Sigmoid colon (tissue), 4 donors: ENCODE results near the gene PHACTR3.

Experiments used
- POLR2AphosphoS5 ChIP-seq, 4 donors: sonication (generic); formaldehyde crosslinking; IDR thresholded peaks; one replicate each; pipeline ENCODE4 v1.6.1; 2017; ENCODE audit warnings: antibody characterized with exemption in 4 of 4
- TF ChIP-seq, protein P1 (sequence below), 4 experiments: fragments of 450-650 bp in 3 of 4; fragments of 200-600 bp in 1 of 4; IDR thresholded peaks; one replicate each; pipeline ENCODE4 v1.5.1; 2016 to 2019; ENCODE audit warnings: antibody characterized with exemption in 4 of 4, mild to moderate bottlenecking in 3 of 4, moderate library complexity in 2 of 4

DNA sequence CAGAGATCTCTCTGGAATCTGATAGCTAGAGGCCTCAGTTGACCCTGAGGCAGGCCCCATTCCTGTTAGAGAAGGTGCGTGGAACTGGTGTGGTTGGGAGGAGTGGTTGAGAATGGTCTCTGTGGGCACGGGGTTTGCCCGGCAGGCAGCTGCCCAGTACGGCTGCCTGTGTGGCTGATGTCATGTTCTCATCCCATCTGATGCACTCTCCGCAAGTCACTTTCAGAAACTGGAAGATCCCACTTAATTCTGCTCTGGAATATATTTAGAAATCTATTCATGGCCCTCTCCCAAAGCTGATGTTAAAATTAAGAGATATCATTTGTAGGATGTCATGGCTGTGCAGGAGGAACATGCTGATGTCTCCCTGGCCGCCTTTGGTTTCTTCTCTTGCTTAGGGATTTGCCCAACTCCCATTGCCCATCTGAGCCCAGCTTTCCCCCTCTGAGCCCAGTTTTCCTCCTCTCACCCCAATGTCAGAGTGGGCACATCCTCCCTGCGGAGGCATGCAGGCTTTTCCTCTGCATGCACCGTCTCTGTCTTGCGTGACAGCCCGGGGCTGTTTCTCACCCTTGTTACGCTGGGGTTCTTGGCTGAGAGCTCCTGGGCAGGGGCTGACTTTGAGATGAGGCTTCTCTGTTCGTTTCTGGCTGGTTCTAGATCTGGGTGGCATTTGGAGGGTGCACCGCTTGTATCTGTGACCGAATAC, 21.0 kb downstream of the PHACTR3 start:
- TF ChIP-seq, protein P1, sequence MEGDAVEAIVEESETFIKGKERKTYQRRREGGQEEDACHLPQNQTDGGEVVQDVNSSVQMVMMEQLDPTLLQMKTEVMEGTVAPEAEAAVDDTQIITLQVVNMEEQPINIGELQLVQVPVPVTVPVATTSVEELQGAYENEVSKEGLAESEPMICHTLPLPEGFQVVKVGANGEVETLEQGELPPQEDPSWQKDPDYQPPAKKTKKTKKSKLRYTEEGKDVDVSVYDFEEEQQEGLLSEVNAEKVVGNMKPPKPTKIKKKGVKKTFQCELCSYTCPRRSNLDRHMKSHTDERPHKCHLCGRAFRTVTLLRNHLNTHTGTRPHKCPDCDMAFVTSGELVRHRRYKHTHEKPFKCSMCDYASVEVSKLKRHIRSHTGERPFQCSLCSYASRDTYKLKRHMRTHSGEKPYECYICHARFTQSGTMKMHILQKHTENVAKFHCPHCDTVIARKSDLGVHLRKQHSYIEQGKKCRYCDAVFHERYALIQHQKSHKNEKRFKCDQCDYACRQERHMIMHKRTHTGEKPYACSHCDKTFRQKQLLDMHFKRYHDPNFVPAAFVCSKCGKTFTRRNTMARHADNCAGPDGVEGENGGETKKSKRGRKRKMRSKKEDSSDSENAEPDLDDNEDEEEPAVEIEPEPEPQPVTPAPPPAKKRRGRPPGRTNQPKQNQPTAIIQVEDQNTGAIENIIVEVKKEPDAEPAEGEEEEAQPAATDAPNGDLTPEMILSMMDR (IDR thresholded peaks at IDR 0.05) = no peak
- no peak for TF ChIP-seq POLR2AphosphoS5 (IDR thresholded peaks at IDR 0.05)
